DND-41 (cell line): ENCODE measurements around the gene CARMIL1.

Source experiments
- EZH2 ChIP-seq: IDR thresholded peaks from 3 replicates; pipeline ENCODE4 v1.6.1; 2012; ENCODE audit warnings: borderline replicate concordance, low read depth, mild to moderate bottlenecking, moderate library complexity, low read length, inconsistent platforms; ENCODE audit not compliant: severe bottlenecking
- TF ChIP-seq, protein P1 (sequence below): IDR thresholded peaks from 2 replicates; pipeline ENCODE4 v1.5.1; 2012; ENCODE audit warnings: borderline replicate concordance, low read length, moderate library complexity, mild to moderate bottlenecking; ENCODE audit not compliant: poor library complexity, severe bottlenecking; ENCODE audit errors: extremely low read depth

DNA sequence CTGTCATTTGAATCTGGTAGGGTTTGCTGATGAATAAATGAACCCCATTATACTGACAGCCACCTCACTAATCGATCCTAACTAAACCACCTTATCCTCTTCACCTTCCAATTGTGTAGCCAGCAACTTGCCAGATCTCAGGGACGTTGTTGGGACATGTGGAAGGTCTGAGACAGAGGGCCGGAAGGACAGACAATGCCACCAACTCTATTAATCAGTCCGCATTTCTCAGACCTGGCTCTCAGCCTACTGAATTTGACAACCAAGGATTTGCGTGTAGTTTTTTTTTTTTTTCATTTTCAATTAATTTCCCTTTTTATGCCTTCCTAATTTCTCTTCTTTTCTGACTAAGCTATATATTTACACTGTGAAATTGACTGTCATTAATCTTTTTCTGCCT, 122.5 kb downstream of the CARMIL1 start:
- TF ChIP-seq, protein P1, sequence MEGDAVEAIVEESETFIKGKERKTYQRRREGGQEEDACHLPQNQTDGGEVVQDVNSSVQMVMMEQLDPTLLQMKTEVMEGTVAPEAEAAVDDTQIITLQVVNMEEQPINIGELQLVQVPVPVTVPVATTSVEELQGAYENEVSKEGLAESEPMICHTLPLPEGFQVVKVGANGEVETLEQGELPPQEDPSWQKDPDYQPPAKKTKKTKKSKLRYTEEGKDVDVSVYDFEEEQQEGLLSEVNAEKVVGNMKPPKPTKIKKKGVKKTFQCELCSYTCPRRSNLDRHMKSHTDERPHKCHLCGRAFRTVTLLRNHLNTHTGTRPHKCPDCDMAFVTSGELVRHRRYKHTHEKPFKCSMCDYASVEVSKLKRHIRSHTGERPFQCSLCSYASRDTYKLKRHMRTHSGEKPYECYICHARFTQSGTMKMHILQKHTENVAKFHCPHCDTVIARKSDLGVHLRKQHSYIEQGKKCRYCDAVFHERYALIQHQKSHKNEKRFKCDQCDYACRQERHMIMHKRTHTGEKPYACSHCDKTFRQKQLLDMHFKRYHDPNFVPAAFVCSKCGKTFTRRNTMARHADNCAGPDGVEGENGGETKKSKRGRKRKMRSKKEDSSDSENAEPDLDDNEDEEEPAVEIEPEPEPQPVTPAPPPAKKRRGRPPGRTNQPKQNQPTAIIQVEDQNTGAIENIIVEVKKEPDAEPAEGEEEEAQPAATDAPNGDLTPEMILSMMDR: no peak
- no peak for TF ChIP-seq EZH2
